ENCODE data around the gene KCNQ1. TPM values are rescaled to one million over a fixed set of nuclear protein-coding genes. Genes with fewer than 3 reads are reported as not detected.
A peak's percentile ranks its signal among the peaks of the same experiment; 100 is the strongest.

KCNQ1 gene
- total and polyA plus RNA-seq, 4 donors = 15.4 to 41.7 (median 26.2) TPM

DNA sequence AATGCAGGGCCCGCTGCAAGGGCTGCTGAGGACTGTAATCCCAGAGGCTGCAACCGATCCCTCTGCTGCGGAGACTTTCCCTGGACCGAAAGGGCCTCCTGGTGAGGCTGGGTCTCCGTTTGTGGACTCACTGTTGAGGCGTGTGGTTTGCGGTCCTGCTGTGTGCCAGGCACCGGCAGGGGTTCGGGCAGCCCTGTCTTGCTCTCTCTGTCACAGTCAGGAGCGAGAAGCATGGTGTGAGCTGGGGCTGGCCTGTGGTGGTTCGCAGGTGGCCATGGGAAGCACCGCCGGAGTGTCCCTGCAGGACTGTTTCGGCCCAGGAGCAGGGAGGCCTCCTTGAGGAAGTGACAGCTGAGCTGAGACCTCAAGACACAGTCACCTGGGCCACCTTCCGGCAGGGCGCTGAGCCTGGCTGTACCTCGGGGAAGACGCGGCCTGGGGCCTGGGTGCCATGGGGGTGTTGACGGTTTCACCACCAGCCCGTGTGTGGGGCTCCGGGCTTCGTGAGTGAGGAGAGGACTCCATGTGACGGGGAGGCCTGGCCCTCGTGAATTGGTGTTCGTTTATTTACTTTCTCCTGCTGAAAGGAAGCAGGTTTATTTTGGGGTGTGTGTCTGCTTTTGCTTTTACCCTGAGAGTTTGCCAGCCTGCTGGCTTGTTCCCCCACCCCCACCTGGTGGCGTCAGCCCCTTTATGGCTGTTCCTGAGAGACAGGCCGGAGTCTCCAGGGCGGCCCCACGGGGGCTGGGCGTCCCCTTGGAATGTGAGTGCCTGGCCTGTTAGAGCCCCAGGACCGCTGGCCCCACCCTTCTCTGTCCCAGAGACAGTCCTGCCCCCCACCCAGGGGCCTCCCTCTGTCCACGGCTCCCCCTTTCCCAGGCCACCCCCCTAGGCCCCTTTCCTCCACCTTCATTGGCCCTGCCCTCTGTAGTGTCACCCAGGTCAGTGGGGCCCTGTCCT lies 132.5 kb downstream of the KCNQ1 start:
- Histone ChIP-seq H3K9me3 (ENCODE audit: control insufficient read depth in 4 of 4, insufficient read depth in 3 of 4, low read length in 3 of 4) (no peaks in the 10 kb centered on the region), H3K27ac (ENCODE audit: low read depth in 1 of 2, low read length in 1 of 2) (no peak overlapping the region), H3K27me3 (ENCODE audit: control insufficient read depth in 3 of 3, insufficient read depth in 3 of 3, low read length in 2 of 3) (no peaks in the 10 kb centered on the region), H3K4me3 (no peak overlapping the region), H3K9ac (ENCODE audit: insufficient read depth in 1 of 2, low read length in 2 of 2) (no peak overlapping the region), H3K4me1 (ENCODE audit: control insufficient read depth in 5 of 5, insufficient read depth in 5 of 5, low read length in 5 of 5) (peaks cover 0 to 22% (median 0%) of the 10 kb centered on the region in 5 donors), H3K36me3 (ENCODE audit: control insufficient read depth in 4 of 4, insufficient read depth in 4 of 4, low read length in 4 of 4) (peaks cover 0 to 7% (median 0%) of the 10 kb centered on the region in 4 donors)
- ATAC-seq (ENCODE audit: insufficient read depth, low FRiP score) (no peak), DNase-seq (peak; percentile 31 to 57 (median 53))
- TF ChIP-seq, protein P1, sequence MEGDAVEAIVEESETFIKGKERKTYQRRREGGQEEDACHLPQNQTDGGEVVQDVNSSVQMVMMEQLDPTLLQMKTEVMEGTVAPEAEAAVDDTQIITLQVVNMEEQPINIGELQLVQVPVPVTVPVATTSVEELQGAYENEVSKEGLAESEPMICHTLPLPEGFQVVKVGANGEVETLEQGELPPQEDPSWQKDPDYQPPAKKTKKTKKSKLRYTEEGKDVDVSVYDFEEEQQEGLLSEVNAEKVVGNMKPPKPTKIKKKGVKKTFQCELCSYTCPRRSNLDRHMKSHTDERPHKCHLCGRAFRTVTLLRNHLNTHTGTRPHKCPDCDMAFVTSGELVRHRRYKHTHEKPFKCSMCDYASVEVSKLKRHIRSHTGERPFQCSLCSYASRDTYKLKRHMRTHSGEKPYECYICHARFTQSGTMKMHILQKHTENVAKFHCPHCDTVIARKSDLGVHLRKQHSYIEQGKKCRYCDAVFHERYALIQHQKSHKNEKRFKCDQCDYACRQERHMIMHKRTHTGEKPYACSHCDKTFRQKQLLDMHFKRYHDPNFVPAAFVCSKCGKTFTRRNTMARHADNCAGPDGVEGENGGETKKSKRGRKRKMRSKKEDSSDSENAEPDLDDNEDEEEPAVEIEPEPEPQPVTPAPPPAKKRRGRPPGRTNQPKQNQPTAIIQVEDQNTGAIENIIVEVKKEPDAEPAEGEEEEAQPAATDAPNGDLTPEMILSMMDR (IDR thresholded peaks at IDR 0.05; ENCODE audit: control extremely low read depth, extremely low read depth) = no peak
- WGBS, 2 donors = 87 to 89% methylated on average over 33 of the region's 33 CpGs

DNA sequence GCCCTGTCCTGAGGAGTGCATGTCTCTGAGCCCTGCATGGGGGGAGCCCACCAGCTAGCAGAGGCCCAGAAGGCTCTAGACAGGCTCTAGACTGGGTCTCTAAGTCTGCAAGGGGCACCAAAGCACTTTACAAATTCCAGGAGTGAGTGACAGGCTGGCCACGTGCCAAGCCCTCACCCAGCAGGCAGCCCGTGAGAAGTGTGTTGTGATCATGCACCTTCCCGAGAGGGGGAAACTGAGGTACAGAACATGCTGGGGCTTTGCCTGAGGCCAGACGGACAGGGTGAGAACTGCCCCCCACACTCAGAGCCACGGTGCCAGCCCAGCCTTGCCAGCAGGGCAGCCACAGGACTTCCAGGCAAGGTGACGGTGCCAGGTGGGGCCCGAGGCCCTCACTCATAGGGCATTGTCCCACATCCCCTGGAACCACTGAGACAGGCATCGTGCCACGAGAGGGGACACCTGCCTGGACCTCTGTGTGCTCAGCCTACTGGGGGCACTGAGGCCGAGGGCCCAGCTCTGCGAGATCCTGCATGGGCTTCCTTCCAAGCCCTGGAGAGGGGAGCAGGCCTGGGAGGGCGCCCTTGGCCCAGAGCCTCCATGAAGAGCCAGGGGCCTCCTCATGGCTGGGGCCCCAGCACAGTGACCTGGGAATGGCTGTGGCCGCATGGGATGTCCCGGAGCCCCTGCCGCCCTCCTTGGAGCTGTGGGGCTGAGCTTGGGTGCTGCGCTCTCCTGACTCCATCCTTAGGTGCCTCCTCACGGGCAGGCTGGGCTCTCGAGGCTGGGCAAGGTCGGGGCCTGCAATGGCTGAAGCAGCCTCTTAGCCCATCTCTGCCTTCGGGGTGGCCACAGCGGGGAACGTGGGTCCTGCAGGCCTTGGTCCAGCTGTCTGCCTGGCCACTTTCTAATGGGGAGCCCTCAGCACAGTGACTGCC lies 133.5 kb downstream of the KCNQ1 start:
- Histone ChIP-seq H3K9ac (ENCODE audit: insufficient read depth in 1 of 2, low read length in 2 of 2) (no peak overlapping the region), H3K36me3 (ENCODE audit: control insufficient read depth in 4 of 4, insufficient read depth in 4 of 4, low read length in 4 of 4) (no peaks in the 10 kb centered on the region), H3K27ac (ENCODE audit: low read depth in 1 of 2, low read length in 1 of 2) (no peak overlapping the region), H3K9me3 (ENCODE audit: control insufficient read depth in 4 of 4, insufficient read depth in 3 of 4, low read length in 3 of 4) (no peaks in the 10 kb centered on the region), H3K4me3 (no peak overlapping the region), H3K4me1 (ENCODE audit: control insufficient read depth in 5 of 5, insufficient read depth in 5 of 5, low read length in 5 of 5) (peaks cover 0 to 30% (median 3%) of the 10 kb centered on the region in 5 donors), H3K27me3 (ENCODE audit: control insufficient read depth in 3 of 3, insufficient read depth in 3 of 3, low read length in 2 of 3) (no peaks in the 10 kb centered on the region)
- WGBS, 2 donors = 92 to 93% methylated on average over 22 of the region's 22 CpGs
- no peak for ATAC-seq (ENCODE audit: insufficient read depth, low FRiP score)
- DNase-seq = peak; percentile 40 to 67 (median 64)
- TF ChIP-seq, protein P1 (IDR thresholded peaks at IDR 0.05; ENCODE audit: control extremely low read depth, extremely low read depth) = no peak

DNA sequence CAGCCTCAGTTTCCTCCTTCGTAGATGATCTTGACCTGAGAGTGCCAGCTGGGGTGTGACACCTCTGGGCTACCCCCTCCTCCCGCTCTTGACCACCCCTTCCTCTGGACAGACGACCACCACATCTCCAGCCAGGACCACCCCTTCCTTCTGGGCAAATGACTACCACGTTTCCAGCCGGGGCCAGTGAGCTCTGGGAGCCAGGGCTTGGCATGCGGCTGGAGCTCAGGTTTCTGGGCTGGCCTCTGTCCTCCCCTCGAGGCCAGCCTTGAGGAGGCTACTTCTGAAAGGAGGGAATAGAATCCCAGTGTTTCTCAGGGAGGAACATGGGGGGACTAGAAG lies 134.1 kb downstream of the KCNQ1 start:
- DNase-seq = no peak
- H3K27me3 ChIP-seq (ENCODE audit: control insufficient read depth in 3 of 3, insufficient read depth in 3 of 3, low read length in 2 of 3) = no peaks in the 10 kb centered on the region
- 88 to 89% methylated on average over 7 of the region's 7 CpGs for WGBS, 2 donors
- TF ChIP-seq, protein P1 (IDR thresholded peaks at IDR 0.05; ENCODE audit: control extremely low read depth, extremely low read depth) = no peak
- ATAC-seq (ENCODE audit: insufficient read depth, low FRiP score) = no peak
- no peak overlapping the region for H3K9ac ChIP-seq (ENCODE audit: insufficient read depth in 1 of 2, low read length in 2 of 2)
- no peaks in the 10 kb centered on the region for H3K36me3 ChIP-seq (ENCODE audit: control insufficient read depth in 4 of 4, insufficient read depth in 4 of 4, low read length in 4 of 4)
- H3K27ac ChIP-seq (ENCODE audit: low read depth in 1 of 2, low read length in 1 of 2) = no peak overlapping the region
- peaks cover 0 to 30% (median 3%) of the 10 kb centered on the region in 5 donors for H3K4me1 ChIP-seq (ENCODE audit: control insufficient read depth in 5 of 5, insufficient read depth in 5 of 5, low read length in 5 of 5)
- no peaks in the 10 kb centered on the region for H3K9me3 ChIP-seq (ENCODE audit: control insufficient read depth in 4 of 4, insufficient read depth in 3 of 4, low read length in 3 of 4)
- no peak overlapping the region for H3K4me3 ChIP-seq
